ENCODE measurements around the gene PDCD1LG2.
"Not testable (repeated sequence)": the region's sequence is repeated elsewhere in the genome, so short reads cannot be mapped to it uniquely, and the experiment has no call there.

The PDCD1LG2 gene

DNA sequence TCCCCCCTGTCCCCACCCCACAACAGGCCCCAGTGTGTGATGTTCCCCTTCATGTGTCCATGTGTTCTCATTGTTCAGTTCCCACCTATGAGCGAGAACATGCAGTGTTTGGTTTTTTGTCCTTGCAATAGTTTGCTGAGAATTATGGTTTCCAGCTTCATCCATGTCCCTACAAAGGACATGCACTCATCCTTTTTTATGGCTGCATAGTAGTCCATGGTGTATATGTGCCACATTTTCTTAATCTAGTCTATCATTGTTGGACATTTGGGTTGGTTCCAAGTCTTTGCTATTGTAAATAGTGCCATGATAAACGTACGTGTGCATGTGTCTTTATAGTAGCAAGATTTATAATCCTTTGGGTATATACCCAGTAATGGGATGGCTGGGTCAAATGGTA is 15.6 kb upstream of the PDCD1LG2 start:
- not testable (repeated sequence) for DNase-seq

DNA sequence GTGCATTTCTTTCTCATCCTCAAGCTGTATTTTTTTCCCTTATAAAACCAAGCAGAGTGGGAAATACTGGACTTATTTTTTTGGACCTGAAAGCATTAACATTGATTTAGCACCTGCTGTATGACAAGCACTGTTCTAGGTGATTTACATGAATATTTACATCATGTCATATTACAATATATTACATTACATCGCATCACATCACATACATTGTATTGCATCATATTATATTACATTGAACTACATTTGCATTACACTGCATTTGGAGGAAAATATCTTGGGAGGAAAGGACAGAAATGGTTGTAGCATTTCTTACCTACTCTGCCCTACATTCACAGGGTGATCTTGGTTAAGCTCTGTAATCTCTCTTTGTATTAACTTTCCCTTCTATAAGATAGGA is 11.2 kb upstream of the PDCD1LG2 start:
- DNase-seq = no peak

DNA sequence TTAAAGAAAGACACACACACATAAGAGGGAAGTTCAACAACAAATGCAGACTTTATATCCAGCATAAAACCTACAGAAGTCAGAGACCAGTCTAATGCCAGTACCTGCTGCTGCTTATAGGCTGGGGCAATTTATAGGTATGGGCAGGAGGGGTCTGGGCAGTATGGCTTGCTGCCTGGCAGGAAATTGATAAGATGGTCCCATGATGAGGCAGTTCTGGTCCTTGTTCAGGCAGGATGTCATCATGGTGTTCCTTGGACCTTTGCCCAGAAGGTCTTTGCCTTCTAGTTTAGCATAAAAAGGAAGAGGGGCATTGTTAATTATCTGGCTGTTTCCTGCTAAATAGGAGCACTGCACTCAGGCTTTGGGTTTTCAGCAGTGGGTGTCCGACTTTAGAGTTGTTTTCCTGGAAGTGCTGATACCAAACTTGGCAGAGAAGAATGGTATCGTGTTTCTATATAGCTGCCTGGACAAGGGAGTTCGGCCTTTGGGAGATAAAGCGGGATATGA is 10.4 kb upstream of the PDCD1LG2 start:
- no peak for DNase-seq

DNA sequence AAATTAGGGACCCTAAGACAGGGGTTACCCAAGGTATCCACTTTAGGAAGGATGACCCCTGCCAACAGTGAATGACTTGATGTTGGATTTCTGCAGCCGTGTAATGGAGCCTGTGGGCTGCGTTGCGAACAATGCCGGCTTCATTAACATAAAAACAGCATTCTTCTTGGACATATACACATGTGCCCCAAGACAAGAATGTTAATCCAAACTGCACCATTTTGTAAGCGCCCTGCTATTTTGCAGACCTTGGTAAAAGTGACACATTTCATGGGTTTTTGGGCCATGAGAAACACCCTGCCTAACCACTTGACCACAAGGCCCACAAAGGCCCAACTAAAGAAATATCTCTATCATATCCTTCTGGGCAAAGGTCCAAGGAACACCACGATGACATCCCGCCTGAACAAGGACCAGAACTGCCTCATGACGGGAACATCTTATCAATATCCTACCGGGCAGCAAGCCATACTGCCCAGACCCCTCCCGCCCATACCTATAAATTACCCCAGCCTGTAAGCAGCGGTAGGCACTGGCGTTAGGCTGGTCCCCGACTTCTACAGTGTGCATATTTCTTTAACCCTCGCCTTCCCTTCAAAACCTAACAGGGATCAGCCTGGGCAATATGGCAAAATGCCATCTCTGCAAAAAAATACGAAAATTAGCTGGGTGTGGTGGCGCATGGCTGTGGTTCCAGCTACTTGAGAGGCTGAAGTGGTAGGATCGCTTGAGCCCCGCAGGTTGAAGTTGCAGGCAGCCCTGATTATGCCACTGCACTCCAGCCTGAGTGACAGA is 9.7 kb upstream of the PDCD1LG2 start:
- no peak for DNase-seq

DNA sequence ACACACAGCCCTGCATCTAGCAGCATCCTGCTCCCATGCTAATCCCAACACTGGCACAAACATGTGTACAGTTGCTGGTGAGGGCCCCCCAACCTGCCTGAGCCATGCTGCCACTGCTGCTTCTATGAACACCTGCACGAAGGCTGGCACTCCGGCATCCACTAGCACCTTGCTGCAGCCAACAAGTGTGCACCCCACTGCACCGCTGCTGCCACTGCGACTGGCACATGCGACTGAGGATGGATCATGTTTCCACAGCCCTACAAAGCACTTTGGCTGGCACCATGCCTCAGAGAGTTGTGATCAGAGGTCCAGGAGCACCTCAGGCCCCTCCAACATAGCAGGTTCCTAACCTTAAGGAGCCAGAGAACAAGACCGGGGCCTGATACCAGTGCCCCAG is 7.8 kb upstream of the PDCD1LG2 start:
- no peak for DNase-seq

DNA sequence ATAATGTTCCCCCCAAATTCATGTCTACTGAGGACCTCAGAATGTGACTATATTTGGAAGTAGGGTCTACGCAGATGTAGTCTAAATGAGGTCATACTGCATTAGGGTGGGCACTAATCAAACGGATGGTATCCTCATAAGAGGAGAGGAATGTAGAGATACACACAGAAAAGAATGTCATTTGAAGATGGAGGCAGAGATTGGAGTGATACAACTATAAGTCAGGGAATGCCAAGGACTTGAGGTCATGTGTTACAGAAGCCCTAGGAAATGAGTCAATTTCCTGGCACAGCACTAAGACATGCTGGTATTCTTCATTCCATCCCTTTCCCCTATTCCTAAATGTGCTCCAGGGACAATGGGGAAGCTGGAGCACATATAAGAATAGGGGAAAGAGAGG is 758 bp upstream of the PDCD1LG2 start:
- DNase-seq = no peak

DNA sequence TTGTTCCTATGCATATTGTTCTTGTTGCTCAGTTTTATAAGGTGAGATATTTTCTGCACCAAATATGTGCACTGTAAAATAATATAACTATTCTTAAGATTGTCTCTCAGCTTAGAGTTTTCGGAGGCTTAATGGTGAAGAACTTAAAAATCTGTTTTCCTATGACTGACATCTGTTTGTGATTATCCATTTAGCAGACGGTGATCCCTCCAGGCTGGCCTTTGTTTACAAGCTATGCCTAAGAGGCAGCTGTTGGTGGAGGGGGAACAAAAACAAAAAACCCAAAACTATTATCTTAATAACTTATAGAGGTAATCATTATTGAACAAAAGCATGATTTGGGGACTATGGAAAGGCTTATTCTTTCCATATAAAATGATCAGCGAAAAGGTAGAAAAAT is 658 bp downstream of the PDCD1LG2 start:
- DNase-seq = no peak

DNA sequence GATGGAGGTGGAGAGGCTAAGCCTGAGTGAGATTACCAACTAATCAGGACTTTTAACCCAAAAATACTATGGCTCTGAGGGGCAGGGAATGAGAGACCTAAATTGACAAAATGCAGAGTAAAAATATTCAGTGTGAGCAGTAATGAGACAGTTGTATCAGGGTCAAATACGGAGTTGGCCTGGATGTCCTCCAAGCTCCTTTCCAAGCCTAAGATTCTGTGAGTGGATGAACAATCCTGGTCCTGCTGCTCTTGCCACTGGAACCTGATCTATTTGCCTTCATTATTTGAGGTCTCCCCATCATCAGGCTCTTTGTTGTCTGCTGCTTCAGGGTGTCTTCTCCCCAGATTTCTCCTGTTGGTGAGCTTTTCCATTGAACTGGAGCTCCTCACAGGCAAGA is 1.1 kb downstream of the PDCD1LG2 start:
- DNase-seq = no peak

DNA sequence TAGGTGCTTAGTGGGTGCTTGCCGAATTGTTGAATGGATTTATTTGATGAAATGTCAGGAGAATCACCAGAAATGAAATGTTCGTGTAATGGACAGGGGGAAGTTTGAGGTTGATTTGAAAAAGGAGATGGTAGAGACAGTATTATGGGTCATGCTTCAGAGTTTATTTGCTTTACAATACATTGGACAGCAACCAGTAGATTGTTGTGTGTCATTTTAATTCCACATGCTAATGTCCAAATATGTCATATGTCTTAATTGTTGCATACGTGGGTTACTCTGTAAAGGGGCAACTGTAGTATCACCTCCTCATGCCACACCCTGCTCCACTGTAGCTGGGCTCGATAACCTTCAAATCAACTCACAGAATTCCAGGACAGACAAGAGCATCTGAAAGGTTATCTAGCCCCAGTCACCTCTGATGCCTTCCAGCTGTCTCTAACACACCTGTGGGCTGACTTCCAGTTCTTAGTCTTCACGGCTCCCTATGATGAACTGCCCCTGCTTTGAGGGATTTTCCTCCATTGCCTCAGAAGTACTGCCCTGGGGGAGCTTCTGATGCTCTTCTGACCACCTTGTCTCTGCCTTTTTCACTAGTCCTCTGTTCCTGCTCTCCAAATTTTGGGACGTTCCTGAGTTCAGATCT is 1.7 kb downstream of the PDCD1LG2 start:
- DNase-seq = no peak

DNA sequence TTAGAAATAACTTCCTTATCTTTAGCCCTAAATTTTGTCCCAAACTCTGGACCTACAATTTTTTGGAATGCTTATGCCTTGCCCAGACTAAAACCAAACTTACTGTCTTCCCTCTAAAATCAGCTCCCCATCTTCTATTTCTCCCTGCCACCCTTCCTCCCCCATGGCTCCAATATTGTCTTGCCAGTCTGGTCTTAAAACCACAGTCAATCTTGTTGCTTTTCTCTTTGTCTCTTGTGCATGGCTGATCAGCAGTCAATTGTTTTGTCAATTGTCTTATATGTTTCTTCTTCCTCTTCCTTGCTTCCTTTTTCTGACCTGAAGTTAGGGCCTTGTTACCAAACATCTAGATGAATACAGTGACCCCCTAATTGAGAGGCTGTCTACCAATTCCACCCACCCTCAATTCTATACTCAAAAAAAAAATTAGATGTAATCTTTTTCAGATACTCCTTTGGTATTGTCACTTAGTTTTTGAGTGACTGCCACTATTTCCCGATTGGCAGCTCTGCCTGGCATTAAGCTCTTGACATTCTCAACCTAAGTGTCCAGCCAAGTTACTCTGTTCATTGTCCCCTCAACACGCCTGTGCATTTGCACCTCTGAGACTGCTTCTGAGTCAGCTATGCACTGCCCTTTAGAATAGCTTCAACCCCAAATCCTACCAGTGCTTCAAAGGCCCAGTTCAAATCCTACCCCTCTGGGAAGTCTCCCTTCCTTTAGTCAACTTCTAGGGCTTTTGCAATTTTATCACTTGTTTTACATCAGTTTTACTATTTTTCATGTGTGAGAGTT is 2.5 kb downstream of the PDCD1LG2 start:
- no peak for DNase-seq

DNA sequence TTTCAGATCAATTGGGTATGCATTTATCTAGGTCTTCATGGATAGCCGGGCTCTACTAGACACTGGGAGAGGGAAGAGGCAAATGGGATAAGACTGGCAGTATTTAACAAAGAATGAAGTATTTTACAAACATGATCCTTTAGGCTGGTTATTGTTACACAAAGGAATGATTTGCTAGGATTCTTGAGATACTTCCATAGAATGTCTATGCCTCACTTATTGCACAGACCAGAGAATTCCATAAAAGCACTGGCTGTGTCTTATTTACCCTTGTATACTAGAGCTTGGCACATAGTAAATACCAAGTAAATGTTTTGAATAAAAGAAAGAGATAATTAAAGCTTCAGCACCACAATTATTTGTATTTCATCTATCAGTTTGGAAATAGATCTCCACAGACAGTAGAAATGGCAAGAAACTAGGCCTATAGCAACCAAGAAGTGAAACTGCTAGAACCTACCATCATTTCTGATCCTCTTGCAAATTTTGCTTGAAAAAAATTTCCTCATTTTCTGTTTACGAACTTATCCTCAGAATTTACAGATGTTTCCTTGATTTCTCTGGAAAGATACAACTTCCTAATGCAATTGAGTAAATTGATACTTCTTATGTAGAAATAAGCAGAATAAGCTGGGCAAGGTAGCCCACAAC is 3.8 kb downstream of the PDCD1LG2 start:
- no peak for DNase-seq

DNA sequence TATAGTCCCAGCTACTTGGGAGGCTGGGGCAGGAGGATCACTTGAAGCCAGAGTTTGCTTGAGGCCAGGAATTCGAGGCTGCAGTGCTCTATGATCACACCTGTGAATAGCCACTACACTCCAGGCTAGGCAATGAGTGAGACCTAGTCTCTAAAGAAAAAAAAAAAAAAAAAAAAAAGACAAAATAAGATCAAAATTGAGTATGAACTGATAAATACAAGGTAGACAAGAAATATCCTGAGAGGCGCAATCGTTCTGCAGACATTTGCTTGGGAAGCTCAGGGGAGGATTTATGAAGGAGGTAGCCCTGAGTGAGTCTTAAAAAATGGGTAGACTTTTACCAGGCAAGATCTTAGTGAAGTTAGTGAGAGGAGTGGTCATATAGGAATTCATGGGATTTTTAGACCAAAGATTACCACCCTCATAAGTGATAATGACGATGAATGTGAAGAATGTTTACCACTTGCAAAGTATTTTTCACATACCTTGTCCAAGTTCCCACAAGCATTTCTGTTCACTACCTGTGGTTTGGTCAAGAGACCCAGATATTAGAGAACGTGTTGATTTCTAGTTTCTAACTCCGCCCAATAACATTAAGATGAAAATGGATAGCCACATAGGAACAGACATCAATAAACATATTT is 4.4 kb downstream of the PDCD1LG2 start:
- no peak for DNase-seq

DNA sequence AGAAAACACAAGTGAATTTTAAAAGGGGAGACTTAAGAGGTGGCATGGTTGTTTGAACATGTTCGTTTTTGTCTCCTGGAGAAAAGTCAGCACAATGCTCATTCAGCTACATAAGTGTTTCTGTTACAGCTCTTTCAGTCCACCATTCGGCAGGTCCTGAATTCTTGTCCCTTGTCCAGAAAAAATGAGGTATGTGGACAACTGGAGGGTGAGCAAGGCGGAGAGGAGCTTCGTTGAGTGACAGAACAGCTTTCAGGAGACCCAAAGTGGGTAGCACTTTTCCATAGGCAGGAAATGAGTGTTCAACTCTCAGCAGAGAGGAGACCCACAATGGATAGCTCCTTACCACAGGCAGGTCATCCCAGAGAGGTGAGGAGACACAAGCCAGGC is 4.9 kb downstream of the PDCD1LG2 start:
- no peak for DNase-seq

DNA sequence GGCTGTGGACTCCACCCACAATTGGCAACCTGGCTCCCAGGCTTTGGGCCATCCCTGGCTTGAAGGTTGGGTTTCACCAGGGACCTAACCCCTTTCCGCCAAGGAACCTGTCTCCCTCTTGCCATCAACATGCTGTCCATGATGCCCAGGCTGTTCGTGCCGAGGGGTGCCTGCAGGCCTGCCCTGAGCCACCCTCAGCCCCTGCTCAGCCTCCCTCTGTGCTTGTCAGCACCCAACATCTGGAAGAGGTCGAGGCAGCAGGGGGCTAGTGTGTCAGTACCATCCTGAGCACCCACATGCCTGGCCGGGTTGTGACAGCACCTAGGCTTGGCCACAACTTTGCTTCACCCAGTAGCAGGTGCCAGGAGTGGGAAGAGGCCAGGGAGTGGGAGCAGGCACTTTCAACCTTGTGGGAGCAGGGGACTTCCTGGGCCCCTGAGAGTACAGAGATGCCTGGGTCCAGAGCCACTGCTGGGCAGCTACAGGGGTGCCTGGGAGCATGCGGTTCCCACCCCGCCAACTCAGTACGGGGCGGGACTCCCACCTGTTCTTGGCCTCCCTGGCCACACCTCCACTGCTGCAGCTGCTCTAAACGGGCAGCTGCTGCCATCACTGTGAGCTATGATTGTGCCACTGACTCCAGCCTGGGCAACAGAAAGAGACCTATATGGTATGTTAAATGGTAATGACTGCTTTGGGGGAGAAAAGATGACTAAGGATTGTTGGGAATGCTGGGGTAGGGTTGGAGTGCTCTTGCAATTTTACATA is 6.3 kb downstream of the PDCD1LG2 start:
- DNase-seq = no peak

DNA sequence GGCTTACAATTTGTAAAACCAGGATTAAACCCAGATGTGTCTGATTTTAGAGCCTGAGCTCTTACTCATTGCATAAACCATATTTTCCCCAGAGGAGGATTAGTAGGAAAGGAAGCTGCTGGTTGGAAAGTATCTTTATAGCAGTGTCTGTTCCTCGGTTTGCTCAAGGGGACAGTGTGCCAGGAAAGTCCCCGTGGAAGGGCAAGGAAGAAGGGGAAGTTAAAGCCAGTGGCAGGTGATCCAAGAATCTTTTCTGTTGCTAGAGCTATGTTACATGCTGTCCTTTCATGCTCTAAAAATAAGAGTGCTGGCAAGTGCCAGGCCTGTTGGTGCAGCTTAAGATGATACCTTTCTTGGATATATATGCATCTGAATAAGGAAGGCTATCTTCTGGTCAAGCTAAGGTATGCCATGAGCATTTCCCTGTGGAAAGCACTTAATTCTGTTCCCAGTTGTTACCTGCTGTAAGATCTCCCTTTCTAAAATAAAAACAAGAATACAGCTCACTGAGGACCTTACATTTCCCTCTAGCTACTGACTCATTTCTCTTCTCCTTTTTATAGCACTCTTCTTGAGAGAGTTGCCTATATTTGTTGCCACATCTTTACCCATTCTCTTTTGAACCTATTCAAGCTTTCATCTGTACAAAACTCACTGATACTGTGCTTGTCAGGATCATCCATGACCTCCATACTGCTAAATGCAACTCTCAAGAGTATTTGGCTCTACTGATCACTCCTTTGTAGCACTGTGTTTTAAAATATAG is 8.0 kb downstream of the PDCD1LG2 start:
- no peak for DNase-seq

DNA sequence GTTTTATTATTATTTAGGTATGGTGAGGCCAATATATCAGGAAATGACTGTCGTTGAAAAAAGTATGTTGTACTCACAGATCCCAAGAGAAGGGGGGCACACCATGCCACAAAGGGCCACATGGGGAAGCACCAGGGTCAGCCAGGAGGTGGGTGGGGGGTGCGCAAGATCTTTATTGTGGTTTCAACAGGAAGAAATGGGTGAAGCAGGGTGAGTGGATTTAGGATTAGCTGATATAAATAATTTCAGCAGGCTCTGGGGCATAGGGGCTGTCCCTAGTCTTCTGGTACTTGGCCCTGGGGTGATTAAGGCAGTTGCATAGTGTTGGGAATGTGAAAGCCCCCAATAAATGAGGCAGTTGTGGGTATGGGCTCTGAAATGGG is 8.6 kb downstream of the PDCD1LG2 start:
- DNase-seq = no peak

DNA sequence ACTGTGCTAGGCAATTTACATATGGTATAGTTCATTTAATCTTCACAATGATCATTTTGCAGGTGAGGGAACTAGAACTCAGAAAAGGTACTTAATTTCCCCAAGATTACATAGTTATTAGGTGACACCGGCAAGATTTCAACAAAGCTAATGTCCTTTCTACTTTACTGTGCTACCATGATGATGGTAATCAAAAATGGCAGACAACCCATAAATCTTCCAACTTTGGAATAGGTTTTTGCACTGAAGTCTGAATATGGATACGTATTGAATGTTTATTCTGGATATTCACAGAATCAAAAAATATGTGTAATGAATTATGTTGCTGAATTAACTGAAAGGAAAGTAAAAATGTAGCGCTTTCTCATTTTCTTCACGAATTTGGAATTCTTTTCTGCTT is 13.8 kb downstream of the PDCD1LG2 start:
- no peak for DNase-seq

DNA sequence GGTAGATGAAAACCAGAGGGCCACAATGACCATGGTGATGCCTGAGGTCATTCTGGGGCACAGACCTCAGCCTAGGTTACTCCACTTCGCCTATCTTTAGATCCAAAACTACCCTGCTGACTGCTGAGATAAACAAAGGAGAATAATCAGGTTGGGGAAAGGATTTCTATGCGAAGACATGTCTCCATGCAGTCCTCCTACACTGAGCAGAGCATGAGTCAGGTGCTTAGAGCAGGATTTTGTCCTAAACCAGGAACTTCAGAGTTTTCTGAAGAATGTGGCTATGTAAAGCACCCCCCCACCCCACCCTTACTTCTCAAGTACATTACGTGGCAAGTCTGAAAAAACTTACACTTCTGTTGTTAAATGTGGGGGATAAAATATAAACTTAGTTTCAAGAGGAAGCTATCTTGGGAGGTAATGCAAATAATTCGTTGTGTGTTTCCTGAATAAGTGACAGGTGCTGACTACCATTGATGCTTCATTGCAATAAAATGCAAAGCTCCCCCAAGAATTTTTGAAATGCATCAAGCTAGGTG is 19.4 kb downstream of the PDCD1LG2 start:
- DNase-seq = no peak

DNA sequence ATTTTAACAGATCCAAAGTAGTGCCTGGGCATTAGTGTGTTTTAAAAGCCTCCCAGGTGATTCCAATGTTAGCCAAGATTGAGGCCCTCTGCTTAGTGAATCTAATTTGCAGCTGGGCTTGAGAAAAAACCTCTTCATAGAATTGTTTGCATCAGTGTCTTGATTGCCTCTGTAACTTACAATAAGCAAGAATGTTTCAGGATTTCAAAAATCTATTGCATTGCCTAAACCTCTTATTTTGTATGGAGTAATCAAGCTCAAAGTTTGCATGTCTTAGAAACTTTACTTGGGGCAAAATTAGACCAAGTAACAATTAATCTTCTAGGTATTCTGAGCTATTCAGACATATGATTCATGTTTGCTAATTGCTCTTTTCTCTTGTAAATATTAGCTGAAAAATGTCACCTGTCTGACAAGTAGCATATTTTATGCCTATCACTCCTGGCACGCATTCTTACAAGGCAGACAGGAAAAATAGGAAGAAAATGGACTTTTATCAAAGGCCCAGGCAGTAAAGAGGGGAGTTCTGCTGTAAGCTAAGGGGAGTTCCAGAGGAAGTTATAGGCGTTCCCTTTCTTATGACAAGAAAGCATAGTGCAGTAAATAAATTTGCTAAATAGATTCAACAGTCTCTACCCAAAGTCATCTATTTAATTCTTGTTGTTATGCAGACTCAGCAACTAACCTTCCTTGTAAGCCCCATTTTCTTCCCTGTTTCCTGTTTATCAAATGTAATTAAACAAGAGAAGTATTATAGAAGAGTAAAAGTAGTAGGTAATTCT is 21.0 kb downstream of the PDCD1LG2 start:
- no peak for DNase-seq

DNA sequence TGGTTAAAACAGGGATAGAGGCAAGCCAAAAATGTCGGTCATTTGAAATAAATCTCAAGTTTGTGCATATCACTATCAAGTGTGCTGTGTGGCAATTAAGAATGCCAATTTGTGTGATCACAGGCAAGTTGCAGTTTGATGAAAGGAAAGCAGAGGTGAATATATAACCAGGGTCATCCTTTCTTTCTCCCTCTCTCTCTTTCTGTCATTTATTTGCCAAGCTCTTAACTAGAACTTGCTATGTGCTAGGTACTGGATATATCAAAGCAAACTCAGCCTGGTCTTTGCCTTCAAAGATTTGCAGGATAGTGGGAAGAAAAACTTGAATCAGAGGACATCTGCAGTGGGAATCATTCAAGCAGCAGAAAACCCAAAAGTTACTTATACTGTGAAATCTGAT is 22.0 kb downstream of the PDCD1LG2 start:
- DNase-seq = no peak

Data from femur (tissue), 1 donor.